OCI-LY1 (cell line): Measurements from ENCODE around the gene ICAM4.

Source experiments
- H2AFZ ChIP-seq: fragments of 200-600 bp; sonication (generic), shearing (Covaris generic); 2 replicates; pipeline ENCODE4 v1.6.0; 2014; ENCODE audit warnings: antibody characterized with exemption, mild to moderate bottlenecking, low read length
- H3F3A ChIP-seq: fragments of 200-600 bp; sonication (generic), shearing (Covaris generic); 2 replicates; pipeline ENCODE4 v1.6.0; 2014; ENCODE audit warnings: mild to moderate bottlenecking, antibody characterized with exemption, low read length, moderate library complexity; ENCODE audit not compliant: insufficient read depth
- H3K27ac ChIP-seq: fragments of 200-600 bp; sonication (generic); 2 replicates; pipeline ENCODE4 v1.5.1; 2014; ENCODE audit warnings: low read length, mixed run types, mild to moderate bottlenecking, low read depth; ENCODE audit not compliant: poor library complexity, severe bottlenecking
- H3K27me3 ChIP-seq: fragments of 200-600 bp; sonication (generic); 2 replicates; pipeline ENCODE4 v1.6.0; 2014; ENCODE audit warnings: antibody characterized with exemption, mild to moderate bottlenecking, low read length, moderate library complexity; ENCODE audit not compliant: insufficient read depth
- H3K36me3 ChIP-seq: fragments of 200-600 bp; sonication (generic); 2 replicates; pipeline ENCODE4 v1.6.1; 2014; ENCODE audit warnings: mild to moderate bottlenecking, antibody characterized with exemption, low read length, moderate library complexity, mixed read lengths; ENCODE audit not compliant: insufficient read depth
- H3K4me1 ChIP-seq: fragments of 200-600 bp; sonication (generic); 2 replicates; pipeline ENCODE4 v1.5.1; 2014; ENCODE audit warnings: mild to moderate bottlenecking, low read length, moderate library complexity; ENCODE audit not compliant: insufficient read depth, severe bottlenecking
- H3K4me2 ChIP-seq: fragments of 200-600 bp; sonication (generic), shearing (Covaris generic); 2 replicates; pipeline ENCODE4 v1.6.1; 2014; ENCODE audit warnings: low read length
- H3K4me3 ChIP-seq: fragments of 200-600 bp; sonication (generic); 2 replicates; pipeline ENCODE4 v1.5.1; 2014; ENCODE audit warnings: low read length, low read depth, mild to moderate bottlenecking, mixed read lengths; ENCODE audit not compliant: poor library complexity, severe bottlenecking
- H3K79me2 ChIP-seq: fragments of 200-600 bp; shearing (Covaris generic); 2 replicates; pipeline ENCODE4 v1.6.1; 2016; ENCODE audit warnings: mixed run types, low read length, mixed read lengths; ENCODE audit not compliant: insufficient read depth
- H3K9ac ChIP-seq: fragments of 200-600 bp; sonication (generic), shearing (Covaris generic); 2 replicates; pipeline ENCODE4 v1.6.1; 2014; ENCODE audit warnings: mild to moderate bottlenecking, low read length, mixed read lengths
- H3K9me2 ChIP-seq: fragments of 200-600 bp; sonication (generic), shearing (Covaris generic); 2 replicates; pipeline ENCODE4 v1.6.1; 2014; ENCODE audit warnings: low read depth, mild to moderate bottlenecking, low read length, mixed read lengths
- H3K9me3 ChIP-seq: fragments of 200-600 bp; shearing (Covaris generic); 2 replicates; pipeline ENCODE4 v1.6.1; 2014; ENCODE audit warnings: low read length, mixed read lengths
- H4K20me1 ChIP-seq: fragments of 200-600 bp; sonication (generic), shearing (Covaris generic); 2 replicates; pipeline ENCODE4 v1.6.0; 2016; ENCODE audit warnings: mild to moderate bottlenecking, low read length; ENCODE audit not compliant: insufficient read depth
- CTCF ChIP-seq: fragments of 200-600 bp; sonication (generic), shearing (Covaris generic); IDR thresholded peaks from 2 replicates; pipeline ENCODE4 v1.5.1; 2017; ENCODE audit warnings: mild to moderate bottlenecking, antibody characterized with exemption, low read length, moderate library complexity, mixed read lengths
- EZH2 ChIP-seq: fragments of 200-600 bp; sonication (generic), shearing (Covaris generic); IDR thresholded peaks from 2 replicates; pipeline ENCODE4 v1.8.0; 2017; ENCODE audit warnings: borderline replicate concordance, mixed run types, mild to moderate bottlenecking, antibody characterized with exemption, low read length, moderate library complexity, mixed read lengths

The ICAM4 gene

GRCh38 chr19:10318807-10319682, 32.3 kb downstream of the ICAM4 start:
- Histone ChIP-seq H3K79me2 (no peaks in the 10 kb centered on the region), H3K27ac (no peak overlapping the region), H3K4me2 (no peak overlapping the region), H4K20me1 (no peaks in the 10 kb centered on the region), H2AFZ (no peak overlapping the region), H3F3A (no peaks in the 10 kb centered on the region), H3K4me1 (peaks cover 23% of the 10 kb centered on the region), H3K9ac (no peak overlapping the region), H3K9me2 (no peaks in the 10 kb centered on the region), H3K36me3 (peaks cover 72% of the 10 kb centered on the region), H3K9me3 (no peaks in the 10 kb centered on the region), H3K27me3 (no peaks in the 10 kb centered on the region), H3K4me3 (no peak overlapping the region)
- no peak for TF ChIP-seq EZH2
- TF ChIP-seq CTCF, result no peak

GRCh38 chr19:10320602-10321416, 34.1 kb downstream of the ICAM4 start:
- no peaks in the 10 kb centered on the region for H3K9me3 ChIP-seq
- H3K36me3 ChIP-seq, result peaks cover 85% of the 10 kb centered on the region
- H3F3A ChIP-seq, result no peaks in the 10 kb centered on the region
- H3K27ac ChIP-seq, result no peak overlapping the region
- H3K27me3 ChIP-seq, result no peaks in the 10 kb centered on the region
- TF ChIP-seq CTCF (no peak), EZH2 (no peak)
- H4K20me1 ChIP-seq, result no peaks in the 10 kb centered on the region
- H3K4me2 ChIP-seq, result no peak overlapping the region
- peaks cover 14% of the 10 kb centered on the region for H3K4me1 ChIP-seq
- no peak overlapping the region for H3K9ac ChIP-seq
- H3K4me3 ChIP-seq, result no peak overlapping the region
- no peaks in the 10 kb centered on the region for H3K9me2 ChIP-seq
- H2AFZ ChIP-seq, result no peak overlapping the region
- no peaks in the 10 kb centered on the region for H3K79me2 ChIP-seq

GRCh38 chr19:10321417-10321797, 34.7 kb downstream of the ICAM4 start:
- Histone ChIP-seq H3K36me3 (peaks cover 86% of the 10 kb centered on the region), H3K9me2 (no peaks in the 10 kb centered on the region), H3K9ac (no peak overlapping the region)

More at GRCh38 chr19:10321417-10321797, 34.7 kb downstream of the ICAM4 start:
- Histone ChIP-seq H3K4me3 (no peak overlapping the region), H3F3A (no peaks in the 10 kb centered on the region; the same call in 1 of the 2 replicates), H3K4me1 (peaks cover 12% of the 10 kb centered on the region), H2AFZ (no peak overlapping the region), H4K20me1 (no peaks in the 10 kb centered on the region), H3K9me3 (no peaks in the 10 kb centered on the region), H3K4me2 (no peak overlapping the region), H3K79me2 (no peaks in the 10 kb centered on the region), H3K27ac (no peak overlapping the region), H3K27me3 (no peaks in the 10 kb centered on the region)
- no peak for TF ChIP-seq EZH2
- no peak for TF ChIP-seq CTCF
